Activated CD4-positive, alpha-beta T cell treated with anti-CD3 and anti-CD28 coated beads, Interleukin-2, Interleukin-4, amounts not matched to agents 100 ng/mL and 50 ng/mL, durations not matched to agents 16 hours and 8 hours (primary cell): ENCODE data around the gene KAZALD1.
A peak's percentile ranks its signal among the peaks of the same experiment; 100 is the strongest.

Experiments
- DNase-seq: peaks from one replicate; pipeline ENCODE4 v3.0.0-alpha.2; 2020; ENCODE audit warnings: low spot score

KAZALD1 gene, protein sequence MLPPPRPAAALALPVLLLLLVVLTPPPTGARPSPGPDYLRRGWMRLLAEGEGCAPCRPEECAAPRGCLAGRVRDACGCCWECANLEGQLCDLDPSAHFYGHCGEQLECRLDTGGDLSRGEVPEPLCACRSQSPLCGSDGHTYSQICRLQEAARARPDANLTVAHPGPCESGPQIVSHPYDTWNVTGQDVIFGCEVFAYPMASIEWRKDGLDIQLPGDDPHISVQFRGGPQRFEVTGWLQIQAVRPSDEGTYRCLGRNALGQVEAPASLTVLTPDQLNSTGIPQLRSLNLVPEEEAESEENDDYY

DNA sequence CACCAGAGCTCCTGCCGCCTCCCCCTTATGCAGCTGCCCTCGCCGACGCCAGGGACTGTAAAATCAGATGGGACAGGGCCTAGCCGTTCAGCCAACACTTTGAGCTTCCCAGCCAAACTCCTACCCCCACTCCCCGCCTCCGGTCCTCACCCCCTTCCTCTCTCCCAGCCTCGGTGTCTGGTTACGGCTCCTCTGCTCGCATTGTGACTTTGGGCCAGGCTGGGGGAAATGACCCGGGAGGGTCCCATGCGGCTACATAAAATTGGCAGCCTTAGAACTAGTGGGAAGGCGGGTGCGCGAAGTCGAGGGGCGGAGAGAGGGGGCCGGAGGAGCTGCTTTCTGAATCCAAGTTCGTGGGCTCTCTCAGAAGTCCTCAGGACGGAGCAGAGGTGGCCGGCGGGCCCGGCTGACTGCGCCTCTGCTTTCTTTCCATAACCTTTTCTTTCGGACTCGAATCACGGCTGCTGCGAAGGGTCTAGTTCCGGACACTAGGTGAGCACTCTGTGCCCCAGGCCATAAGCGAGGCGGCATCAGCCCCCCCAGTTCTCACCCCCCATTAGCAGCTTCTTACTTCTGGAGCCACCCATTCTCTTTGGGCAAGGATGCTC, at the start of gene KAZALD1:
KAZALD1 (plus strand) TSS at position 366 of the 608 bp plus-strand sequence. CDS start 604 bp downstream, outside the sequence.
- no peak for DNase-seq

DNA sequence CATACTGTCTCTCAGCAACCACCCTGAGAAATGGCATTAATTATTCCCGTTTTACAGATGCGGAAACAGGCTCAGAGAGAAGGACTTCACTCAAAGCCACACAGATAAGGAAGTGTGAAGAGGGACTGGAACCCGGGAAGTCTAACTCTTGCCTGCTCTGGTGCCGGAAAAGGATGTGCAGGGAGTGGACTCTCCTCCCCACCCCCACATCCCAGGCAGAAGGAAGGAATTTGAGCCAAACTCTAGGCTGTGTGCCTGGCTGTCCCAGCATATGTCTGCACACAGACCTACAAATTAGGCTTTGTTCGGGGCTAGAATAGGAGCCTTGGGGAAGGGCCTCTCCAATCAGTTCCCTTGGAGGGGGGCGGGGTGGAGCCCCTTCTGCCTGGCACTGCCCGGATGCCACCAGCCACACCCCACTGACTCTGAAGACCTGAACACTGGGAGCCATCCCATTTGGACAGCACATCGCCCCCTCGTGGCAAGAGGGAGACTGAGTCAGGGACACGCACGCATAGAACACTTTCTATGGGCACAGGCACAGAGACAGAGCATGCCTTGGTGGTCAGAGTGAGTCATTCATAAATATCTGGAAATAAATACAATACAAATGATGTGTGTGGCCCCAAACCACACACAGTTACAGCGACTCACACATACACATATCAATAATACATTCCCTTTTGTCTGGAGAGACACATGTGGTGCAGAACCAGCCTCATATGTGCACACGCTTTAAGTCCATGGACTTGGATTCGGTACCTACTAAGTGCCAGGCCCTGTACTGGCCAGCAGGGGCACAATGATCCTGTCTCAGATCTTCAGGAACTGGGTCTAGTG, 49.0 kb upstream of the KAZALD1 start:
- DNase-seq = peak; percentile 87

DNA sequence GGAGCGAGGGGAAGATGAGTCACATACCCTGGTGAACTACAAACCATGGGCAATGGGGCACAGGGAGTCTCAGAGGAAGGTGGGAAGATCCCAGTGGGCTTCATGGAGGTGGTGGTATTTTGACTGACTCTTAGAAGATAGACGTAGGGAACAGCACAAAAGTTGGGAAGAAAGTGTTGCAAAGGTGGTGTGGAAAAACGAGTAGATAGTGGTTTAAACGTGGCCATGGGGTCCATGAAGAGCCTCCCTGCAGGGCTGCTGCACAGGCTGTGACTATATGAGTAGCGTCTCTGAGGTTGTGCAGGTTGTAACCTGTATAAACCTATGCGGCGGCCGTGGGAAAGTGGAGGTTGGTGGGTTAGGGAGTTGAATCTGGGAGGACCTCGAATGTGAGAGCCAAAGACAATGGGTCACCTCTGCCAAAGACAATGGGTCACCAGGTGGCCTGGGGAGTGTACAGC, 48.4 kb upstream of the KAZALD1 start:
- no peak for DNase-seq

DNA sequence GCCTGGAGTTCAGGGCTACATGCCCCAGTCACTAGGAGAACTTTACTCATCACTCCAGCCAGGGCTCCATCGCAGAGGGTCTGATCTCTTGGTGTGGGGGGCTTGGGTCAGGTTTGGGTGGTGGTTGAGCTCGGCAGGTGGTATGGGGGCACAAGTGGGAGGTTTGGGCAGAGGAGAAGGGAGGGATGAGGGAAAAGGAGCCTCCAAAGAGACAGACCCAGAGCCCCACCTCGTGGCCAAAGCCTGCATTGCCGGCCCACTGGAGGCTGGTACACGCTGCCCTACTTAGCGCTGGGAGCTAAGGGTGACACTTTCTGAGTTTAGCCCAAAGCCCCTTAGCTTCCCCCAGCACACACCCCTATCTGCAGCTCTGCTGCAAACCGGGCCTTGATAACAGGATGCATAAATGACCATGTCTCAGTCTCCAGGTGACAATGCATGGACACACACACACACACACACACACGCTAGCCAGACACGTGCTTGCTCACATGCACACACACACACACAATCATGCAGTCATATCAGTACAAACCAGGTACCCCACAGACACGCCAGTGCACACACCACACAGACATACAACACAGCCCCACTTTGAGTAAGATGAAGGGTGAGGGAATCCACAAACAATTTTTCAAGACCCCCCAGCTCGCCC, 47.4 kb upstream of the KAZALD1 start:
- peak; percentile 71 for DNase-seq

DNA sequence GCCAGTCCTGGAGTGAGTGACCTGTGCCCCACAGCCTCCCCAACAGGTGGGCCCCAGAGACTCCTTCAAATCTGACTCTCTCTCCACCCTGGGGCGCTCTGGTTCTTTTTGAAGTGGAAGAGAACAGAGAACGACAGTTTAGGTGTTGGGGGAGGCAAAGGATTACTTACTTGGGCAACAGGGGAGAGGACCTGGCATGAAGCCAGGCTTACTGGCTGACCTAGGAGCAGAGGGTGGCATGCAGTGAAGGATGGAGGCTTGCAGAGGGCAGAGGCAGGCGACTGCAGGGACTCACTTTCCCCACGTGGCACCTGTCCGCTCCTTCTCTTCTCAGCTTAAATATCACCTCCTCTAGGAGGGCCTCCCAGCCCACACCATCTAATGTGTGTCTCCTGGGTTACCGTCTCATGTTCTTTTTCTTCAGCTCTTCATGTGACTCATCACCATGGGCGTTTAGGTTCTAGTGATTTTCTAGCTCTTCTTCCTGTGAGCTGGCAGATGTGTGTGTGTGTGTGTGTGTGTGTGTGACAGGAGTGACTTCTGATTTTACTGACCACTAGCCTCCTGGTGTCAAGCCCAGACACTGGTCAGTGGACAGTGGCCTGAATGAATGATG, 46.7 kb upstream of the KAZALD1 start:
- DNase-seq = peak; percentile 37

DNA sequence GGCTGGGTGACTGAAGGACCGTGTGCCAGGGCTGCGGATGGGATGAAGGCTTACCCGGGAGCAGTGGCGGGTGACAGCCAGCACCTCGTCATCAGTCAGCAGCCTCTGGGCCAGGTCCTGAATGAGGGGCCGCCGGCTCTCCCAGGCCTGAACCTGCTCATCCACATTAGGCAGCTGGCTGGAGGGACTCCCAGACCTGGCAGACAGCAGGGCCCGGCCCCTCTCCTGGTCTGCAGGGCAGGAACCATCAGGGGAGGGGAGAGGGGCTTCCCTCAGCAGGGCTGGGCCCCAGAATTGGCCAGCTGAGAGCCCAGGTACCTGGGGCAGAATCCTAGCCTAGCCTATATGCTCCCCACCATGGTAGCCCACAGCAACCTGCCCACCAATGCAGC, 46.2 kb upstream of the KAZALD1 start:
- DNase-seq = no peak

DNA sequence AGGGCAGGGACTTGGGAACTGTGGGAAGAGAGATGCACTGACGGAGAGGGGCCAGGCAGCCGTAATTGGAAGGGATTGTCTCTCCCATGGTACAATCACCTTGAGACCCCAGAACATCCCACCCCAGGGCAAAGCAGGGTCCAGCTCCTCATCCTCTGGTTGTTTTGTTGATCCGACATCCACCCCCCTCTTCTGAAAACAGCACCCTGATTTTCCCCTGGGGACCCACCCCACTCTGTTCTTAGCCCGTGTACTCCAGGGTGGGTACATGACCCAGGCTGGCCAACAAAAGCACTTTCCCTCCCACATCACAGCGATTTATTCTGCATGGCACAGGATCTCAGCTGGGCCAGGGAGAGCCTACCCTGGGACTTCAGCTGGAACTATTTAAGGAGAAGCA, 45.0 kb upstream of the KAZALD1 start:
- DNase-seq = no peak

DNA sequence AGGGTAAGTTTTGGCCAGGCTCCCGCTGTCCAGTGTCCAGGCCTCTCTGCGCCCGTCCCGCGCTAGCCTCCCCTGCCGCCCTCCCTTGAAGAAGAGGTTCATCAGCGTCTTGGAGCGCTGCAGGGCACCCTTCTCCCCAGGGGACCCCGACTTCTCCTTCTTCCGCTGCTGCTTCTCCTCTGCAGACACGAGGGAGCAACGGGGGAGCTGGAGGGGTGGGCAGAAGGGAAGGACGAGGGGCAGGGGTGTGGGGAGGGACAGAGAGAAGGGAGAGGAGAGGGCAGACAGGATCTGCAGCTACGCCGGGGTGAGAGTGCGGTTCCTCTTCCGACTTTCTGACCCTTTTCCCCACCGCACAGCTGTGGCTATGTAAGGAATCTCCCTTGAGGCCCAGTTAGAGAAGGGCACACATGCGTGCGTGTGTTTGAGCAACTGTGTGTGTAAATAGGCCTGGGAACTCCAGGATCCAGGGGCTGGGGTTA, 43.6 kb upstream of the KAZALD1 start:
- DNase-seq = no peak

DNA sequence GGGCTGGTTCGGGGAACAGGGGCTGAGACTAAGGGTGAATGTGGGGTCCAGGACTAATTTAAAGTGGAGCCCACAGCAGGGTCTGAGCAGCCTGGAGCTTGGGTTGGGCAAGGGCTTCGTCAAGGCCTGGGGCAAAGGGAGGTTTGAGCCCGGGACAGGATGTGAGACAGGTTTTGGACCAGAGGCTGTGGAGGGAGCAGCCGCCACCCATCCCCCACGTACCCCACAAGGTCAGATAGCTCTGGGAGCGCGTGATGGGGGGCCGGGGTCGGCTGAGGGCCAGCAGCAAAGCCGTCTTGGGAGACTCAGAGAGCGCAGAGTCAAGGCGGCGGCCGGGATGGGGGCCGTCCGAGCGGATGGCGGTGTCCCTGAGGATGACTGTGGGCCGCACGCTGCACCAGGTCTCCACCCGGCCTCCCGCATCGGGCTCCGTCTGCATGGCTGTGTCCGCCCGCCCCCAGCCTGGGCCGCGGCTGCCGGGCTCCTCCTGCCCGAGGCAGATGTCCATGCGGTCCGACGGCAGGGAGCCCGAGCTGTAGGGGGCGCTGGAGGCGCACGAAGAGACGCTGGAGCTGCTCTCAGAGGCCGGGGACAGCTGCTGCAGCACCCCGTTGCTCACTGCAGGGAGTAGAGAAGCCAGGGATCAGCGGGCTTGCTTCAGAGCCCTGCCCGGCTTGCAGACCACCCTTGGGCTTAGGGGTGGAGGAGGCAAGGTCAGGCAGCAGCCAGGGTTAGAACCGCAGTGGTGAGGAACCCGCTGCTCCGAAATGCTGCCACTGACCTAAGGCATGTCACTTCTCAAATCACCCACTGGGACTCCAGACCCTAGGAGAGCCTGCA, 43.0 kb upstream of the KAZALD1 start:
- peak; percentile 82 for DNase-seq

DNA sequence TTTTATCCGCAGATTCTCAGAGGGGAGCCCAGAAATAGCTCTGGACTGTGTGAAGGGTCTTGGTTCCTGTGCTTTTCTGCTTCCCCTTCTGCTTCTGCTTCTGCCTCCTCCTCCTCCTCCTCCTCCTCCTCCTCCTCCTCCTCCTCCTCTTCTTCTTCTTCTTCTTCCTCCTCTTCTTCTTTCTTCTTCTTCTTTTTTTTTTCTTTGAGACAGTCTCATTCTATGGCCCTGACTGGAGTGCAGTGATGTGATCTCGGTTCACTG, 42.4 kb upstream of the KAZALD1 start:
- DNase-seq = no peak

DNA sequence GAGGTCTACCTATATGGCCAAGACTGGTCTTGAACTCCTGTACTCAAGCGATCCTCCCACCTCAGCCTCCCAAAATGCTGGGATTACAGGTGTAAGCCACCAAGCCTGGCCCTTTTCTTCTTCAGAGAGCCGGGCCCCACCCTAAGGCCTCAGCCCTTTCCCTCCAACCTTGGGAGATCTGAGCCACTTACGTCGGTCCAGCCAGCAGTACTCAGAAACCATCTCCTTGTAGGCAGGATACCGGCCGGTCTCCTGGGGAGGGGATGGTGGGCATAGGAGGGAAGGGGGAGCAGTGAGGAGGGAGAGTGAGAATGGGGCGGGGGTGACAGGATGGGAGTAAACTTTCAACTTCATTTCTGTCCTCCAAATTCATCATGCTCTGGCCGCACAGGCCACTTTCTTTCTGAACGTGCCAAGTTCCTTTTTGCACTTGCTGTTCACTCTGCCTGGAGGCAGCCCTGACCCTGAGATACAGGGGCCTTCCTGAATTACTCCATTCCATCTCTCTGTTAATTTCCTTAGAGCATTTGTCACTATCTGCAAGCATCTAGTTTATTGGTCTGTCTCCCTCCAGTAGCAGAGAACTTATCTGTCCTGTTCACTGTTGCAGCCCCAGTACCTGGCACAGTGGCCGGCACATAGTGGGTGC, 41.2 kb upstream of the KAZALD1 start:
- no peak for DNase-seq

DNA sequence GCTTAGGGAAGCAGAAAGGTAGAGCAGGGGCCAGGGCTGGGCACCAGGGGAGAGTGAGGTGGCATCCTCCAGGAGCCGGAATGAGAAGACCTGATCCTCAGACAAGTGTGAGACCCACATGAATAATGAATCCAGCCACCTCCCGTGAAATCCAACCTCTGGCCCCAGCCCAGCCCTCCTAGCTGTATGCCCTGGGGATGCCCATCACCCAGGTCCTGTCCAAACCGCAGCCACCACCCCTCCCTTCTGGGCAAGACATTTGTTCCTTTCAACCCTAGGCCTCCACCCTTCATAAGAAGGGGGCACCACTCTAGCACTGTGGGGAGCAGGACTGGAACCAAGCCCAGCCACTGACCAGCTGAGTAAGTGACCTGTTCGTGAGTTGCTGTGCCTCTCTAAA, 40.5 kb upstream of the KAZALD1 start:
- DNase-seq = no peak

DNA sequence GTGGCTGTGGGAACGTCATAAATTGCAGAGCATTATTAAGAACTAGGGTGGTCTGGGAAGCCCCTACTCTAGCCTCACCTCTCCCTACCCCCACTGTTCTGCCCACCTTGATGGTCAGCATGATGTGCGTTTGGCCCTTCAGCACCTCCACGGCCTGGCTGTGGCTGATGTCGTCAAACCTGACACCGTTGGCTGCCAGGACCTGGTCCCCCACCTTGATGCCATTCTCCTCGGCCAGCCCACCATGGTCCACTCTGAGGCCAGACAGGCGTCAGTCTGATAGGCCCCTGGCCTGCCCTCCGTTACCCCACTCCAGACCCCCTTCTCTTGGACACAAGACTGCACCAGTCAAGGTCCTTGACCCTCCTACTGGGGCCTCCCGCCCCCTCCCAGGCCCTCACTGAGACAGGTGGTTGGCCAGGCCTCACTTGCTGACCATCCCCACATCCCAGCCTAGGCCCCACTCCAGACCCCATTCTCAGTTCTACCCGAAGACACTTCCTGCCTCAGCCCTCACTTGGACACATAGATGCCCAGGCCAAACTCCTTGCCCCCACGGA, 40.0 kb upstream of the KAZALD1 start:
- DNase-seq = no peak

DNA sequence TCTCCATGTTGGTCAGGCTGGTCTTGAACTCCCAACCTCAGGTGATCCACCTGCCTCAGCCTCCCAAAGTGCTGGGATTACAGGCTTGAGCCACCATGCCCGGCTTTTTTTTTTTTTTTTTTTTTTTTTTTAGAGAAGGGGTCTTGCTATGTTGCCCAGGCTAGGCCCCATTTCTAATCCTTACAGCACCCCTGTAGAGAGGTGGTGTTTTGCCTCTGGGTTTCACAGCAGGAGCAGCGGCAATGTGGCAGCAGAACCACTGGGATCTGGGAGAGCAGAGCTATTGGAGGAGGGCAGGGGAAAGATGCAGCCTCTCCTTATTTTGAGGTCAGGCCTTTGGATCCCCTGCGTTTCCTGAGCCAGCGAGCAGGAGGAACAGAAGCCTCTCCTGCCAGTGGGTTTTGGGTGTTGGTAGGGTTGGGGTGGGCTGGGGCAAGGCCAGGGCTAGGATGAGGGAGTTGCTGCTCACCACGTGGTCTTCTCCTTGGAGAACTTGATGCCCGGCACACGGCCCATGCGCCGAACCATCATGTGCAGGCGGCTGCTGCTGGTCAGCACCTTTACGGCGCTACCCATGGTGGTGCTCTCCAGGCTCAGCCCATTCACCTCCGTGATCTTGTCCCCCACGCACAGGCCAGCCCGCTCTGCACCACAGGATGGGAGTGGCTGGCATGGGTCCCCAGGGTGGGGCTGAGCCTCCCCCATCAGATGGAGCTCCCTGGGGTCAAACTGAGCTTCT, 38.7 kb upstream of the KAZALD1 start:
- no peak for DNase-seq

DNA sequence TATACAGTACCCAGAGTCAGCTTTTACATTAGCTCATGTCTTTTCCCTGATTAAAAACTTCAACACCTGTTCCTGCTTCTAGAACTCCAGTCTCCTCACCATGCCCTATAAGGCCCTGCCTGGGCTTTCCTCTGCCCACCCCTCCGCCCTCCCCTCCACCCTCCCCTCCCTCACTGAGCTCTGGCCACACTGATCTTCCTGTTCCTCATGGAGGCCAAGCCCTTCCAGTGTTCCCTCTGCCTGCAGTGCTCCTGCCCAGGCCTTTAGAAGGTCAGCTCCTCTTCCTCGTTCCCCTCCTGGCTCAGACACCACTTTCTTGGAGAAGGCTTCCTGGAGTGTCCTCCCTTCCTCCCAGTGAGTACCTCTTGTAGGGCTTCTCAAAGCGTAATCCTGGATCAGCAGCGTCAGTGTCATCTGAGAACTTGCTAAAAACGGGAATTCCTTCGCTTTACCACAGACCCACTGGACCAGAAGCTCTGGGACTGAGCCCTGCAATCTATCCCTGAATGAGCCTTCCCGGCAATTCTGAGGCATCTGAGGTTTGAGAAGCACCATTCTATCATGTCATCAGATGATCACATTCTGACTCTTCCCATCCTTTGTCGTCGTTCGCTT, 34.6 kb upstream of the KAZALD1 start:
- no peak for DNase-seq

DNA sequence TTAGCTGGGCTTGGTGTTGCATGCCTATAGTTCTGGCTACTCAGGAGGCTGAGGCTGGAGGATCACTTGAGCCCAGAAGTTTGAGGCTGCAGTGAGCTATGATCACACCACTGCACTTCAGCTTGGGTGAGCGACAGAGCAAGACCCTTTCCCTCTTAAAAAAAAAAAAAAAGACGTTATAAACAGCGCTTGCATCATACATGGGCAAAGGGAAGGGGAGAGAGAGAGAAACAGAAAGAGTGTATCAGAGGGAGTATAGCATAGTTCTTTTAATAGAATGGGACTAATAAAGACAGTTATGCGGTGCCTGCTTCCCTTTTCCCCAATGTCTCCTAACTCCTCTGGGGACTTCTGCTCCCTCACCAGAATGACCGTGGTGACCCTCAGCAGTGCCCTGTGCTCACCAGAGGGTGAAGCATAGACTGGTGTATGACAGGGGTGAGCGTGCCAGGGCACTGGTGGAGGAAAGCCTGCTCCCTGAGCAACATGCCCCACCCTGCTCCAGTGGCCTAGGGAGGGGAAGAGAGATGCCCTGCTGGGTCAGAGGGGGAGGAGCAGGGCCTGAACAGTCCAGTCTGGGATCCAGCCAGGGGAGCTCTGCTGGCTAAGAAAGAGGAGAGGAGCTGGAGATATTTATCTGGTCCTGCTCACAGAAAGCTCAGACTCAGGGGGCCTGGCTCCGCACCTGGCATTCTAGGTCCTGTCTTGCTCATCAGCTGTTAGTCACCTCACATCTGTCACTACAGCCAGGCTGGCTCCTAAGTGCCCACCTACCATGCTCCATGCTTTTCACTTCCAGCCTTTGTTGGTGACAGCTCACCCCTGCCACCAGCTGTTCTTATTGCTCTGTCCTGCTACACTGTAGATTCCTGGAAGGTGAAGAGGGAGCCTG, 33.1 kb upstream of the KAZALD1 start:
- DNase-seq = no peak

DNA sequence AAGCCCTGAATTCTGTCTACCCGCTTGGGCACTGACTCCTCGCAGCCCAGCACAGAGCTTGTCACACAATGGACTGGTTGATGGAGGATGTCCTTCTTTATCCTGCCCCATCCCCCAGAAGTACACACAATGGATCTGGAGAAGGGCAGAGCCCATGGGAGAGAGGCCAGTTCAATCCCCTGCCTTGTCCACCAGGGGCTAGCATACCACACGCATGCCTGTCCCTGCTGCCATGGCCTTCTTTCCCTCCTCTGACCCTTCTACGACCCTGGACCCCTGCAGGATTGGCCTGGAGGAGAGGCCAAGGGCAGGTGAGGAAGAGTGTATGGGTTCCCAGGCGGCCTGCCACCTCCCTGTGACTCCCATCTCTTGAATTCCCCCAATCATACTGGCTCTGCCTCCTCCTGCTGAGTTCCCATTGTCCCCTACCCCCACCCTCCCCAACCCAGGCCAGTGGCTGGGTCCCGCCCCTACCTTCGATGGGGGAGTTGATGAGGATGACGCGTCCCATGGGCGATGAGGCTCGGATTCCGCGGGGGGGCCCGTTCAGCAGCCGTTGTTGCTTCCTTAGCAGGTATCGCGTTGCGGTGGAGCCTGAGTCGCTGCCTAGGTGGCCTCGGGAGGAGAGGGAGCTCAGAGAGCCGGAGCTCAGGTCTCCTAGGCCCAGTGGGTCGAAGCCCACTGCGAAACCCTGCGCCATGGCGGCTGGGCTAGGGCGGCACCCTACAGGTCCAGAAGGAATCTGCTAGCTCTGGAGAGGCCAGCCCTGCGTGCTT, 32.1 kb upstream of the KAZALD1 start:
- DNase-seq = no peak
